Panc1 (cell line): Measurements from ENCODE around the gene TSPAN15.

Experiments used
- CTCF ChIP-seq: fragments of 450-650 bp; IDR thresholded peaks from 2 replicates; pipeline ENCODE4 v1.5.1; 2017; ENCODE audit warnings: mild to moderate bottlenecking
- REST ChIP-seq, 2 experiments: IDR thresholded peaks; 2 replicates each; pipeline ENCODE4 v1.6.1; 2011 to 2012; ENCODE audit warnings: low read depth in 2 of 2, control low read depth in 1 of 2, low read length in 1 of 2, mild to moderate bottlenecking in 1 of 2, moderate library complexity in 1 of 2; ENCODE audit not compliant: insufficient read depth in 1 of 2

- TF ChIP-seq CTCF (no peak), REST (IDR thresholded peaks at IDR 0.05; ENCODE audit: insufficient read depth in 1 of 2, low read depth in 2 of 2, low read length in 1 of 2) (no peak)
Measured at GRCh38 chr10:69501657-69502056, 50.4 kb downstream of the TSPAN15 start.
